HG02885 (cell line): ENCODE results near the gene PAM.
"Not testable (repeated sequence)": the region's sequence is repeated elsewhere in the genome, so short reads cannot be mapped to it uniquely, and the experiment has no call there.

Experiments used
- ATAC-seq: cut with Tn5 transposase; IDR thresholded peaks from one replicate; pipeline ENCODE4 v1.9.1; 2021; ENCODE audit warnings: mild to moderate bottlenecking; ENCODE audit not compliant: unreplicated experiment, poor library complexity

The PAM gene

DNA sequence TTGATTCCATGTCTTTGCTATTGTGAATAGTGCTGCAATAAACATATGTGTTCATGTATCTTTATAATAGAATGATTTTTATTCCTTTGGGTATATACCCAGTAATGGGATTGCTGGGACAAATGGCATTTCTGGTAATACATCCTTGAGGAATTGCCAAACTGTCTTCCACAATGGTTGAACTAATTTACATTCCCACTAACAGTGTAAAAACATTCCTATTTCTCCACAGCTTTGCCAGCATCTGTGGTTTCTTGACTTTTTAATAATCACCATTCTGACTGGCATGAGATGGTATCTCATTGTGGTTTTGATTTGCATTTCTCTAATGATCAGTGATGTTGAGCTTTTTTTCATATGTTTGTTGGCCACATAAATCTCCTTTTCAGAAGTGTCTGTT lies 20.7 kb downstream of the PAM start:
- not testable (repeated sequence) for ATAC-seq

- no peak for ATAC-seq
Observed at GRCh38 chr5:102777099-102777498, 22.0 kb downstream of the PAM start.

DNA sequence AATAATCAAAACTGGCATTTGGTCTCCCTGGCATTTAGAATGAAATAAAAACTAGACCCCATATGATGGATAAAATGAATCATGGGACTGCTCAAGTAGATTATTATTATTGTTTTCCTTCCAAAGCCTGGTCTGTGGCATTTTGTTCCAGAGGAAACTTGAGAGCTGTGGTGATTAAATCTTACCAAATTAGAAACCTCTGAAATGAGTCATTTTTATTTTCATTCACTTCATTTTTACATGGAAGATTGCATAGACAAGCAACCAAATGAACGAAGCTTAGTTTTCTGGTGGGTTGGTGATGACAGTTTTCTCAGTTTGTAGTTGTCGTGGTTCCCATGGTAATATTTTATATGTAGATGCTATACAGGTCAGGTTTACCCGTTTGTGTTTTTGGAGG lies 23.4 kb downstream of the PAM start:
- ATAC-seq = peak; percentile 43

DNA sequence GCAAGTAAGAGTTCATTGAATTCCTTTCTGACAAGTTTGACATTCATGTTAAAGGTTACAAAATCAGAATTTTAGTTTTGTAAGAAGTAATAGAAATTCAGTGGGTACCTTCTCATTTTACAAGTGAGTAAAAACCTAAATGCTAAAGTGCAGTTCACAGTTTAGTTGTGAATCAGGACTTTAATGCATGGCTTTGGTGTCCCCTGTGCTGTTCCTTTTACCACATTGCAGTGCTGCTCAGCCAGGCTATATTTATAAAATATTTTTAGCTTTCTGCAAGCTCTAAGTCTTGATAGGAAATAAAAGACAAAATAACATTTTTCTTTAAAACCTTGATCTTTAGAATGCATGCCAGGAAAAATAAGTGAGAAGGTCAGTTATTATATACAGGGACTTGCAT lies 26.3 kb downstream of the PAM start:
- no peak for ATAC-seq

GRCh38 chr5:102781786-102782185 lies 26.7 kb downstream of the PAM start:
- ATAC-seq = no peak

- ATAC-seq = no peak
Observed at GRCh38 chr5:102782217-102782872, 27.2 kb downstream of the PAM start.

GRCh38 chr5:102787134-102787533 lies 32.0 kb downstream of the PAM start:
- no peak for ATAC-seq

DNA sequence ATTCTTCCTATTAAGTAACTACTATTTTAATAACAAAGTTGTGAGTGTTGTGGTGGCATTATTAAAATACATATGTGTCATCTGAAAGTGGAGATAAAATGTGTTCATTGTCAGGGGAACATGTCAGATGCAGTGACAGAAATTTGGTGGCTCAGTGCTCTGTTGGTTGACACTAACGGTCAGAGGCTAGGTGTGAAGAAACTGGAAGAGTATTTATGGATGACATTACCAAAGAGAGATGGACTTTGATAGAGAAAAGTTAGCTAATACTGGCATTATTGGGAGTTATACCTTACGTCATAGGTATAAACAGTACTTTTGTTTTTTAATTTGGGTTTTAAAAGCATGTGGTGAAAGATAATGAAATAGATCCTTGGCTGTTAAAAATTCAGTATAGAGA lies 33.7 kb downstream of the PAM start:
- no peak for ATAC-seq

GRCh38 chr5:102789469-102789868 lies 34.4 kb downstream of the PAM start:
- no peak for ATAC-seq

- ATAC-seq = no peak
Observed at GRCh38 chr5:102790748-102791147, 35.6 kb downstream of the PAM start.

DNA sequence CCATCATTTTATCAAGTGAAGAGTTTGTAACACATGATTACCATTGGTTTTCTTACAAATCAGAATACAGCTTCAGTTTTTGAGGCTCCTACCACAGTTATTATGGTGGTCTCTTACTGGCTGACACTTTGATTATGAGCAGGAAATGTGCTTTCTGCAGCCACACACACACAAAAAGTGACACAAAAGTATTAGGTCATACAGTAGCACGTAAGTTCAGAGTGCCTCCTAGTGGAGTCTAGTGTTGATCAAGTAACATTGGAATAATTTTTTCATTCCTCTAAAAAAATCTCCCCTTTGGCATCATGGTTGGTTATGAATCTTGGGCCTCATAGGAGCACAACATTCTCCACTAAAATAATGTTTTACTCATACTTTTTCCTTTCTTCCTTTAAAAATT lies 37.6 kb downstream of the PAM start:
- peak; percentile 60 for ATAC-seq

- no peak for ATAC-seq
Observed at GRCh38 chr5:102794047-102794446, 38.9 kb downstream of the PAM start.

DNA sequence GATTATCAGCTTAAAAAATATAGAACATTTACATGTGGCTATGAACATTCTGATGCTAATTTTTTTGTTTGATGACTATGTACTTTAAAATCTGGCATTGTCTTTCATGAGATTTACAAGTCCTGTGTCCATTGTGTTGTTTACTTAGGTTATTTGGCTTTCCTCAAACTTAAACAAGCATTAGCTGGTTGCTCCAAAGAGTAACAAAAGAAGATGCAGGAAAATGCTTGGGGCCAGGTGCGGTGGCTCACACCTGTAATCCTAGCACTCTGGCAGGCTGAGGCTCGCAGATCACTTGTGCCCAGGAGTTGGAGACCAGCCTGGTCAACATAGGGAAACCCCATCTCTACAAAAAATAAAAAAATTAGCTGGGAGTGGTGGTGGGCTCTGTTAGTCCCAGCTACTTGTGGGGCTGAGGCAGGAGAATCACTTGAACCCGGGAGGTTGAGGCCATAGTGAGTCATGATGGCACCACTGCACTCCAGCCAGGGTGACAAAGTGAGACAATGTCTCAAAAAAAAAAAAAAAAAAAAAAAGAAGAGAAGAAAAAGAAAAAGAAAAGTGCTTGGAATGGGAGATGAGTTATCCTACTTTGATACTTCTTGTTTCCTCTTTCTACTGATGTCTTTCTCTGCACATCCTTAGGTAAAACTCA lies 39.7 kb downstream of the PAM start:
- no peak for ATAC-seq

- ATAC-seq = no peak
Observed at GRCh38 chr5:102795526-102795925, 40.4 kb downstream of the PAM start.

DNA sequence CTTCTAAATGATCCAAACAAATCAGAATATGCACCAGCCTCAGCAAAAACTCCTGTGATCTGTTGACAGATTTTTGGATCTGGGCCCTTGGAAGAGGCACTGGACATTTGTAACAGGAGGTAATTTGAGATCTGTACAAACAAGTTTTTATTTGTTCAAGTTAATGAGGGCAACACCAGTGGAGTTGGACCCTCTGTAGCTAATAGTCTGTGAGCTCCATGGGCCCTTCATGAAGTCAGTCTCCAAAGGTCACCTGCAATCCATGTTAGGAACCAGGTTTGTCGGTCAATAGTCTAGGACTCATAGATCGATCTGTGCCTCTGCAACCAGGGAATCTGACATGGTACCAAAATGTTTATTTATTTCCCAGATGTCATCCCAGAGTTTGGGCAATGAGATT lies 40.9 kb downstream of the PAM start:
- no peak for ATAC-seq

- ATAC-seq = no peak
Observed at GRCh38 chr5:102796498-102796897, 41.4 kb downstream of the PAM start.

- ATAC-seq = no peak
Observed at GRCh38 chr5:102797322-102797884, 42.3 kb downstream of the PAM start.

DNA sequence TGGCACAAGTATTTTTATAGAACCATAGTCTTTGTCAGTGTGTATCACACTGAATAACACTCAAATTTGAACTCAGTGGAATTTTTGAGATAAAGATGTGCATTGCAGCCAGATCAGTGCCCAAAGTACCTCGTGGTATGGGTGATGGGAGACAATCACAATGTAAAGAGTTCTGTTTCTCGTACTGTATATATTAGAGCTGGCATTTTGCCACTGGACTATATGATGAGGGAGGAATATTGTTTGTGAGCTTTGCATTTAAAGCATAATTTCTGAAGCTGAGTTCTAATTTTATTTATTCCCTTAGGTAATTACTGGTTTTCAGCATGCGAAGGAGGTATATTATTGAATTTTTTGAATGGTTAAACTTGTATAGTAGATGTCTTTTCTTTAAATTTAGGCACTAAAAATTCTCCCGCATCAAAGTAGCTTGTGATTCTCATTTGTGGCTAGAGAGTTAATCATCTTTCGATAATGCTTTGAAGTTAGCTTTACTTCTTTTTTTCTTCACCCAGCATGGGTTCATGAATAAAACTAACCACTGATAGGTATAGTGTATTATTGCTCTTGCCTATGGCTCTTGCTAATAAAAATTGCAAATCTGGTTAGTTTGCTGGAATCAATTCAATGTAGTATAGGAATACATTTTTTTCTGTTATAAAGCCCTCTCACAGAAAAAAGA lies 43.1 kb downstream of the PAM start:
- ATAC-seq = no peak

DNA sequence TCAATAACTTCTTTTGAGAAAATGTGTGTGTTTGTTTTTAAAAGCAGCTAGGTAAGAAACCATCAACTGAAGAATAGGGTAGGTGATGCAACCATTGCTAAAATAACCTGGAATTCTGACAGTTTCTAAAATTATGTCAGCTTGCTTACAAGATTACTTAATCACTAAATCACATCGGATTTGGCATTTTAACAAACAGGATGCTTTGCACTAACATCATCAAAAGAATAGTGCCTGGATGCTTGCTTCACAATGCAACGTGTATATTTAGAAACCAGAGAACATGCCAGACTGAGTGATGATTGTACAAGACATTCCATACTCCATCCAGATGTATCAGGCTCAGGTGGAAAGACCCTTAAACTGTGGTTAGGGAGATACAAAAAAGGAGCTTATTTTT lies 43.9 kb downstream of the PAM start:
- ATAC-seq = no peak

GRCh38 chr5:102800427-102800826 lies 45.3 kb downstream of the PAM start:
- ATAC-seq = no peak

DNA sequence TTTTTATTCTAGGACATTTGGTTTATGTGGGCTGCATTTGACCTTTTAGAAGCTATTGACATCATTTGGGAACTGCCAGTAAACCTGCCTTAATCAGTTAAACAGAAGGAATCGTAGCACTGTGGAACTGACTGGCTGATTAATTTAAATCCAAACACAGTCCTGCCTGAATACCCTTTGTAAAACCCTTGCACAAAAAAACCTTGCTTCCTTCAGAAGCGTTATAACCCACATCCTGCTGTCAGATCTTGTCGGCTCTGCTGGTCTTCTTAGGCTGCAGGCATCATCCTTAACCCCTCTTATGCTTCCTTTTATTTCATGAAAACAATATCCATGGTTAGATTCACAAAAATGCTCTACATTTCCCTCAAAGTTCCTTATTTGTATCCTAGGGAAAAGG lies 46.3 kb downstream of the PAM start:
- ATAC-seq = no peak
